ENCODE measurements around the gene DIS3L2.

- no peak for TF ChIP-seq CTCF (IDR thresholded peaks at IDR 0.05)
- TF ChIP-seq POLR2A (IDR thresholded peaks at IDR 0.05), result no peak
These were observed 276.0 kb downstream of the DIS3L2 start for GRCh38 chr2:232237464-232237863.
